ENCODE data around the gene P2RX4.

DNA sequence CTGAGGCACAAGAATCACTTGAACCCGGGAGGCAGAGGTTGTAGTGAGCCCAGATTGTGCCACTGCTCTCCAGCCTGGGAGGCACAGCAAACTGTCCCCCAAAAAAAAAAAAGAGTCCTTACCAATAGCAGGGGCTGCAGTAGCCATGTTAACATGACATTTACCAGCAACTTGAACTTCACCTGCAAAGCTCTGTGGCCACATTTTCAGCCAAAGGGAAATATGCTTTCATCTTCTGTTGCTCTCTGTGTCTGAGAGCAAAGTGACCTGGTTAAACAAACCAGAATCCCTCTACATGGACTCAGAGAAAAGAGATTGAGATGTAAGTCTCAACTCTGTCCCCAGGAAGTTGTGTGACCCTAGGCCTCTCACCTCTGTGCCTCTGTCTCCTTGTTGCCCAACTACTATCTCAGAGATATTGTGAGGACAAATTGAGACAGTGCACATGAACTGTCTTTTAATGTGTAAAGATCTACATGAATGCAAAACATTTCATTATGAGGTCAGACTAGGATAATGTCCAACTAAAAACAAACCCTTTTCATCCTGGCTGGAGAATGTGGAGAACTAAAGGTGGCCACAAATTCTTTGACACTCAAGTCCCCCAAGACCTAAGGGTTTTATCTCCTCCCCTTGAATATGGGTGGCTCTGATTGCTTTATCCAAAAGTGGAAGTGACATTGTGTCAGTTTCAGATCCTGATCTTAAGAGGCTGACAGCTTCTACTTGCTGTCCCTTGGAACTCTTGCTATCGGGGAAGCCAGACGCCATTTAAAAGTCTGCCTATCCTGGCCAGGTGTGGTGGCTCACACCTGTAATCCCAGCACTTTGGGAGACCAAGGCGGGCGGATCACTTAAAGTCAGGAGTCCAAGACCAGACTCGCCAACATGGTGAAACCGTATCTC, 24.7 kb upstream of the P2RX4 start:
- TF ChIP-seq CTCF (conservative IDR thresholded peaks at IDR 0.05; ENCODE audit: low read length) (no peak), EZH2phosphoT487 (IDR thresholded peaks at IDR 0.05; ENCODE audit: borderline replicate concordance, low read depth, low read length) (no peak)
